Activated effector memory CD4-positive, alpha-beta T cell treated with anti-CD3 and anti-CD28 coated beads, Interleukin-2, amount 50 U/mL, for 16 hours (primary cell): ENCODE results near the gene ADORA1.

Source experiments
- DNase-seq: peaks from one replicate; pipeline ENCODE4 v3.0.0-alpha.2; 2020

The ADORA1 gene

GRCh38 chr1:203161703-203162102 lies 34.2 kb downstream of the ADORA1 start:
- DNase-seq: no peak

- no peak for DNase-seq
Observed at GRCh38 chr1:203162403-203162802, 34.9 kb downstream of the ADORA1 start.

- DNase-seq: no peak
Observed at GRCh38 chr1:203163891-203164635, 36.5 kb downstream of the ADORA1 start.

GRCh38 chr1:203165101-203165799 lies 37.7 kb downstream of the ADORA1 start:
- DNase-seq: no peak

- DNase-seq: no peak
Observed at GRCh38 chr1:203165800-203166161, 38.3 kb downstream of the ADORA1 start.

GRCh38 chr1:203166192-203166940 lies 38.8 kb downstream of the ADORA1 start:
- no peak for DNase-seq

GRCh38 chr1:203167026-203167912 lies 39.7 kb downstream of the ADORA1 start:
- no peak for DNase-seq

- no peak for DNase-seq
Observed at GRCh38 chr1:203167913-203168200, 40.3 kb downstream of the ADORA1 start.

- DNase-seq: peak; percentile 46
Observed at GRCh38 chr1:203168256-203168786, 40.8 kb downstream of the ADORA1 start.

- peak; percentile 25 for DNase-seq
Observed at GRCh38 chr1:203168991-203169390, 41.5 kb downstream of the ADORA1 start.

- peak; percentile 31 for DNase-seq
Observed at GRCh38 chr1:203169770-203170520, 42.4 kb downstream of the ADORA1 start.

GRCh38 chr1:203170625-203171330 lies 43.3 kb downstream of the ADORA1 start:
- peak; percentile 55 for DNase-seq

- peak; percentile 34 for DNase-seq
Observed at GRCh38 chr1:203171341-203172183, 44.0 kb downstream of the ADORA1 start.

GRCh38 chr1:203172184-203173010 lies 44.9 kb downstream of the ADORA1 start:
- peak; percentile 73 for DNase-seq

GRCh38 chr1:203173011-203173555 lies 45.6 kb downstream of the ADORA1 start:
- peak; percentile 53 for DNase-seq

- peak; percentile 31 for DNase-seq
Observed at GRCh38 chr1:203173566-203173965, 46.0 kb downstream of the ADORA1 start.

- peak; percentile 41 for DNase-seq
Observed at GRCh38 chr1:203174324-203174985, 46.9 kb downstream of the ADORA1 start.

- peak; percentile 46 for DNase-seq
Observed at GRCh38 chr1:203175237-203175826, 47.8 kb downstream of the ADORA1 start, which contains the start of gene MYBPH. Gene MYBPH (minus strand): TSS chr1:203175826. CDS start chr1:203175755, 71 bp downstream.
